NCI-H1092 treated with DMSO at 0.1 percent for 48 hours (cell line): ENCODE data around the gene ARHGAP6.

ENCODE experiments used
- DNase-seq: peaks from one replicate; lab custom pipeline; 2025; lab: John Stamatoyannopoulos, UW

The ARHGAP6 gene, protein sequence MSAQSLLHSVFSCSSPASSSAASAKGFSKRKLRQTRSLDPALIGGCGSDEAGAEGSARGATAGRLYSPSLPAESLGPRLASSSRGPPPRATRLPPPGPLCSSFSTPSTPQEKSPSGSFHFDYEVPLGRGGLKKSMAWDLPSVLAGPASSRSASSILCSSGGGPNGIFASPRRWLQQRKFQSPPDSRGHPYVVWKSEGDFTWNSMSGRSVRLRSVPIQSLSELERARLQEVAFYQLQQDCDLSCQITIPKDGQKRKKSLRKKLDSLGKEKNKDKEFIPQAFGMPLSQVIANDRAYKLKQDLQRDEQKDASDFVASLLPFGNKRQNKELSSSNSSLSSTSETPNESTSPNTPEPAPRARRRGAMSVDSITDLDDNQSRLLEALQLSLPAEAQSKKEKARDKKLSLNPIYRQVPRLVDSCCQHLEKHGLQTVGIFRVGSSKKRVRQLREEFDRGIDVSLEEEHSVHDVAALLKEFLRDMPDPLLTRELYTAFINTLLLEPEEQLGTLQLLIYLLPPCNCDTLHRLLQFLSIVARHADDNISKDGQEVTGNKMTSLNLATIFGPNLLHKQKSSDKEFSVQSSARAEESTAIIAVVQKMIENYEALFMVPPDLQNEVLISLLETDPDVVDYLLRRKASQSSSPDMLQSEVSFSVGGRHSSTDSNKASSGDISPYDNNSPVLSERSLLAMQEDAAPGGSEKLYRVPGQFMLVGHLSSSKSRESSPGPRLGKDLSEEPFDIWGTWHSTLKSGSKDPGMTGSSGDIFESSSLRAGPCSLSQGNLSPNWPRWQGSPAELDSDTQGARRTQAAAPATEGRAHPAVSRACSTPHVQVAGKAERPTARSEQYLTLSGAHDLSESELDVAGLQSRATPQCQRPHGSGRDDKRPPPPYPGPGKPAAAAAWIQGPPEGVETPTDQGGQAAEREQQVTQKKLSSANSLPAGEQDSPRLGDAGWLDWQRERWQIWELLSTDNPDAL (N-terminal part only)

DNA sequence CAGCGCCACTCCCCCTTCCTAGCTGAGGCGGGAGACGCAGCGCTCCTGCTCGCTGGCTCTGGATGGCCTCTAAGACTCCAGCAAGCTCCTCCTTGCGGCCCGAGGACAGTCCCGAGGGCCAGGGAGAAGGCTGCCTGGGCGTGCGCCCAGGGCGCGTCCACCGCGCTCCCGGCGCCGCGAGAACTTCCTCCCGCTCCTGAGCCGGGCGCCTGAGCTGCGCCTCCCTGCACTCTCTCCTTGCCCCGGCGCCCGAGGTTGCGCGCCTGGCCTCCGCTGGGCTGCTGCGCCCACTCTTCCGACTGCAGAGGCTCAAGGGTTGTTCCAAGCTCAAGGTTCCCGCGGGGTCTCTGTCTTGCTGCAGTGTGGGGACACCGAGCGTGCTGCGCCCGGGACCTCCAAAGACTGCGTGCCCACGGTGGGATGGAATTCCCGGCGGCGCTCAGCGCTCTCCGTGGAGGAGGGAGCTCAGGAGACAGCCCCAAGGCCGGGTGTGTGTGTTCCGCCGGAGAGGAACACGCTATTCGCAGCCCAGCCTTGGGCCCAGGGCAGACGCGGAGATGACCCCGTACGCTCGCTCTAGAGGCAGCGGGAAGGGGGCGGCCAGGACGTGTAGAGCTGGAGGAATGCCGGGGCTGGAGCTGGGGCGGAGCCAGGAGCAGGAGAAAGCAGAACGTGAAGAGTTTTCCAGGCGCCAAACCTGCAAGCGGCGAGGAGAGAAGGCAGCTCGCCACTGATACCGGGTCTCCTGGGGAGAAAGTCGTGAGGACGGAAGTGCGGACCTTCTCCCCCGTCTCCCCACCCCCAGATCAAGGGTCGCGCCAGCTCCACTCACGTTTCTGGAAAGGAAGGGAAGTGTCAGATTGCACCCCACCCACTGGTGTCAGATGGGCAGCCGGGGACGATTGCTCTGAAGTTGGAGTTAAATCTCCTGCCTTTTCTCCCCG, at the start of gene ARHGAP6:
Gene ARHGAP6 (minus strand): TSS at position 753 of the 944 bp plus-strand sequence. CDS start 1,092 bp downstream, outside the sequence.
- no peak for DNase-seq

DNA sequence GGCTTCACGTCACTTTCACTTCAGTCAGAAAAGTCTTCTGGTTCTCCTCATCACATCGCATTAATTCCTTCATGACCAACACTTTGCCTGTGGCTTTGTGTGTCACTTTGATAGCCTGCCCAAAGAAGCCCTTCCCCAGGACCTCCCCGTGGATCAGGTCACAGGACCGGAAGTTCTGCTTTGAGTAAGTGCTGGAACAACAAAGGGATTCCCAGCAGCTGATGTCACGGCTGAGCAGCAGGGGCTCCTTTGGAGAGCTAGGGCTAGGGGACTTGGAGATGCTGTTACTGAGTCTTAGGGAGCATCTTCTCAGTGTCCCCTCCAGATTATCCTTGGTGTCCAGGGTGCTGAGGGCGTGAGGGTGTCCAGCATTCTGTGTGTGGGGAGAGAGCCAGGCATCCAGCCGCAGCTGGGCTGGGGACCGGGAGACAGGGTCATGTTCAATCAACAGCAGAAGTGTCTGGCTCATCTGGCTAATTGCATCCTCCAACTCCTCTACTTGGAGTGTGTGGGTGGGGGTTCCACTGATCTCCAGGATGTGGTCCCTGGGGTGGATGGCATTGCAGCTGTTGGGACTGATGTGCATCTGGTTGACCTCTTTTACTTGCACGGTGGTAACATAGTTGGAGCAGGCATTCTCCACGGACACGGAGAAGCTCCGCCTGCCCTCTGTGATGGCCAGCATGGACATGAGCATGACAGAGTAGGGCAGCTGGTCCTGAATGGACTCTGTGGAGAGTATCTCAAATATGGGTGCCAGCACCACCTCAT, 39.2 kb upstream of the ARHGAP6 start:
- DNase-seq, result no peak

DNA sequence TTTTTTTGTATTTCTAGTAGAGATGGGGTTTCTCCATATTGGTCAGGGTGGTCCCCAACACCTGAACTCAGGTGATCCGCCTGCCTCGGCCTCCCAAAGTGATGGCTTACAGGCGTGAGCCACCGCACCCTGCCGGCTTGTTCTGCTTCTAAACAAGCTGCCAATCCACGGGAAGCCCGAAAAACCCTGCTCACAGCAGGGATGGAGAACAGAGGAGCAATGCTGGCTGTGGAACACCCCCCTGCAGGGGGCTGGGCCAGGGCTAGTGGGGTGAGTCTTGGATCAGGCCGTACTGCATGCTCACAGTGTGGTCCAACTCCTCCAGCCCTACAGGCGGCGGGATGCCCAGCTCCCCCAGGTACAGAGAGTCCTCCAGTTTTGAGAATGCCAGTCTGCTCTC, 38.1 kb upstream of the ARHGAP6 start:
- no peak for DNase-seq

DNA sequence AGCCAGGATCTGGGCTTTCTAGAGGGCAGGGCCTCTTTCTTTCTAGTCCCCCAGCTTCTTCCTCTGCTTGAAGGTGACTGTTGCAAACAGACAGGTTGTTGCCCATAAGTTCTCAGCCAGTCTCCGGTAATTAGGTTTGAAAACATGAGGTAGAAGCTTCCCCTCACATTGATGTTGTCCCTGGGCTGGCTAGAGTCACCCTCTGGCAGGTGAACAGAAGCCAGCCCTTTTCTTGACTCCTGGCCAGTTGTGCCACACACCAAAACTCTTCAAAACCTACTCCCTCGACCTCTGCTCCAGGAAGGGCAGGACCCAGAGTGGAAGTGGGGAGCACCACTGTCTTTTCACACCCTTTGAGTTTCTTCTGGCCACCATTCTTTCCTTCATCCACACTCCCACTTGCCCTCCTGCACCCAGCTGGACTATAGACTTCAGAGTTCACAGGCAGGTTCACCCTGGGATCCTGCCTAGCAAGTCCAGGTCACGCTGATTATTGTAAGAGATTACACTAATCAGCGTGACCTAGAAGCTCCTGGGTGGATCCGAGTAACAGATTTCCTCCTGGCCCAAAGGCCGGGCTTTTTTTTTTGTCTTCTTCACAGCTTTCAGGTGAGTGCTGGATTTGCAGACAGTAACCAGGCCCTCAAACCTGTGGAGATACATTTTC, 37.4 kb upstream of the ARHGAP6 start:
- DNase-seq, result no peak

DNA sequence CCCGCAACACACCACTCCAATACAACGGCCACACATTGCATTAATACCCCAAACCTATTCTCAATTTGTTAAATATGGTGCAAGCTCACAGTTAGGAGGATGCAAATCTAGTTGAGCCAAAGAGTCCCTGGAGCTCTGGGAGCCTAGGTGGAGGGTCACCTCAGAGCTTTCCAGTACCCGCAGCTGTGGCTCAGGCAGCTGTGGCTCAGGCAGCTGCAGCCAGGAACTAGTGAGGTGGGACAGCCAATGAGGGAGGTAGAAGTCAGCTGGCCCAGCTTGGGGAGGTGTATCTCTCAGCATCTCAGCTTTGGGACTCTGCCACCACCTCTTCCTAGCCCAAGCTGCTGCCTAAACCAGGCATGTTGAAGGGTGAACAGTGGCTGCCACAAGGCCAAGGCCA, 36.7 kb upstream of the ARHGAP6 start:
- DNase-seq, result no peak

DNA sequence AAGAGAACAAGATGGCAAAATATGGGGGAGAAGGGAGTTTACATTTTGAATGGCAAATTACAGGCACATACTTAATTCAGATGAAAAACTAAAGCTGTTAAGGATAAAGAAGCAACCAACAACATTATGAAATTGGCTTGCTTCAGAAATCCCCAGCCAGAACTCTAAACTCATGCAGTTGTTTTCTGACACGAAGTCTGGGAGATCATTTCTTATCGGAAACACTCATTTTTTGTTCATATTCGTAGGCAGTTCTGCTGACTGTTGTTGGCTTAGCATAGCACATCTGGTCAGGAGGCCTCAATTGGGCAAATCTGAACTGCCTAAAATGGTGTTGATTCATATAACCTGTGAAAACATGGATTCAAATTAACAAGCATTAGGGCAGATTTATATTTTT, 33.0 kb upstream of the ARHGAP6 start:
- no peak for DNase-seq

DNA sequence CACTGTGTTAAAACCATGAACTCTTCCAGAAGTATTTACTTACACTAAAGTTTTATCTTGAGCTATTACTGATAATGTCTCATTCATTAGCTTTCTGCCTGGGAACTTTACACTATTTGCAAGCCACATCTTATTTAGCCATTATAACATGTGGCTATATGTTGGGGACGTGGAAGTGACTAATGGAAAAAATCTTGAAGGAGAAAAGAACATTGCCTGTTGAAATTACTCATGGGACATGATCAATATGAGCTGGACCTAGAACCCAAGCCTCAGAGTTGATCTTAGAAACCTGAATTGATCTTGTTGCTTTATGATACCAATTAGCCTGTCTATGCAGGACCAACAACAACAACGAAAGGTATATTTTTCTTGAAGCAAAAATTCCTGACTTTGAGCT, 22.5 kb upstream of the ARHGAP6 start:
- no peak for DNase-seq

DNA sequence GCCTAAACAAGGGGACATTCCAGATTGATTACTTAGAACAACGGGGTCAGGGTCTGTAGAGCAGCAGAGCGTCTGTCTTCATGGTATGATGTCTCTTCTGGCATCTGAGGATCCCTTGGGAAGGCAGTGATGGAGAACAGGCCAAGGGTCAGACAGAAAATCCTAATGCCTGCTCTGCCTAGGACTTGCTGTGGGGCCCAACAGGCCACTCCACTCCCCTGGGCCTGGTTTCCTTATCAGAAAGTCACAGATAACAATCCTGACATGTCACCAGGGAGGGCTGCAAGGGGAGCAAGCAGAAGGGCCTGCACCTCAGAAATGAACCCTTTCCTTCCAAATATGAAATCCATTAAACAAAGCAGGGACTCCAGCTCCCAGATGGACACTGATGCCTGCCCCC, 21.4 kb upstream of the ARHGAP6 start:
- DNase-seq, result no peak

DNA sequence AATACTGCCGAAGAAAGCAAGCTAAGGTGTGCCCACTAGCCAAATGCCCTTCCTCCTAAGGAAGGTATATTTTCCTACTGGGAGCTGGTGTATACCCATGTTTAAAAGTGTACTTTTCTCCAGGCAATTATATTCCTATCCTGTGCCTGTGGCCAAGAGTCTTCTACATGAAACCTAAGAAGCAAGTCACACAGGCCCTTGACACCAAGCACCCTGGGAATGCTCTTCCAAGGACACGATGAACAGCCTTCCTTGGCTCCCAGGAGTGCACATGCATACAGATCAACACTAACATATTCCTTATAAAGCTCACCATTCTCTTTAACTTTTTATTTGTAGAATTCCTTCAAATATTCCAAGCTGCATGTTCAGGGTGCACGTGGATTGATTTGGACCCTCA, 17.3 kb upstream of the ARHGAP6 start:
- no peak for DNase-seq

DNA sequence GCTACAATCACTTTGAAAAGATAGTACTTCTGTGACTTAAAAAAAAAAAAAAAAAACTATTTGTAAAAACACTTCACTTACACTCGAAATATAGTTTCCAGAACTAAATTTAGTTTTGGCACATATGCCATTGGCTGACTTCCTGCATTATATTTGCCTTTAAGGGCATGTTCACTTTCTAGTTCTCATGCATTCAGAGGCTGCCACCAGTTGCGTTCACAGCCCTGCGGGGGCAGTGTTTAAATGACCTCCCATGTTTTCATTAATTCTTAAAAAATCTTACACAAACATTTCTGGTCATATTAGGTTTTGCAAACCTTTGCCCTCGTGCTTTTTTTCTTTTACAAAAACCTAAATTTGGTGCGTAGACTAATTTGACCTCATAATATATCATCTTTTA, 12.4 kb upstream of the ARHGAP6 start:
- no peak for DNase-seq

DNA sequence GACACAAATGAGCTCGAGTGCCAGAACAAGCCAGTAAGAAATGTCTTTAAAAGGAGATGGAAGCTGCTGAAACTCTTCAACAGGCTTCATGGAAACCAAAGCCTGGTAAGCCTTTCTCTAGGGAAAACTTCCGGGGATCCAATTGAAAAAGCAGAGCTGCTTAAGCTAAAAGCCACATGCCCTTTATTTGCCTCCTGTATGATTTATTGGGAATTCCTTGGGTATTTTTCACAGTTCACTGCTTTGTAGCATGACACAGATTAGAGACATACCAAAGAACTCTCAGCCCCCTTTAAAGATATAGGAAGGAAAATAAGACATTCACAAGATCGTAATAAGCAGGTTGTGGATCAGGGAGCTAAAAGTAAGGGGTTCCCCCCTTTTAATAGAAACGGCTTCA, 6.5 kb upstream of the ARHGAP6 start:
- DNase-seq, result no peak

DNA sequence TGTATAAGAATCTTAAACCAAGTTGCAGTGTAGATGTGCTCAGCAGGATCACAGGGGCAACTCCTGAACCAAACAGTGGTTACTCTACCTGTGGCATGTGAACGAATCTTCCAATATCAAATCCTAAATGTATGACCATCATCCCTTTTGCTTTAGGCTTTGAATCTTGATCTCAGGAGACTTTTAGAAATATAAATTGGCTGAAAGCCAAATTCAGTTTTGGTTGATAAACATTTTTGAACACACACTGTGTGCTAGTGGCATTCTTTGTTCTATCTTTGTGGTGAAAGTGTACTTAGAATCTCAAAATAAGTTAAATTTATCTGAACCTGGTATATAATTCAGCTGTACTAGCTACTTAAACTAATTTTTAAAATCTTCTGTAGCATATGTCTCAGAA, 4.6 kb upstream of the ARHGAP6 start:
- no peak for DNase-seq

DNA sequence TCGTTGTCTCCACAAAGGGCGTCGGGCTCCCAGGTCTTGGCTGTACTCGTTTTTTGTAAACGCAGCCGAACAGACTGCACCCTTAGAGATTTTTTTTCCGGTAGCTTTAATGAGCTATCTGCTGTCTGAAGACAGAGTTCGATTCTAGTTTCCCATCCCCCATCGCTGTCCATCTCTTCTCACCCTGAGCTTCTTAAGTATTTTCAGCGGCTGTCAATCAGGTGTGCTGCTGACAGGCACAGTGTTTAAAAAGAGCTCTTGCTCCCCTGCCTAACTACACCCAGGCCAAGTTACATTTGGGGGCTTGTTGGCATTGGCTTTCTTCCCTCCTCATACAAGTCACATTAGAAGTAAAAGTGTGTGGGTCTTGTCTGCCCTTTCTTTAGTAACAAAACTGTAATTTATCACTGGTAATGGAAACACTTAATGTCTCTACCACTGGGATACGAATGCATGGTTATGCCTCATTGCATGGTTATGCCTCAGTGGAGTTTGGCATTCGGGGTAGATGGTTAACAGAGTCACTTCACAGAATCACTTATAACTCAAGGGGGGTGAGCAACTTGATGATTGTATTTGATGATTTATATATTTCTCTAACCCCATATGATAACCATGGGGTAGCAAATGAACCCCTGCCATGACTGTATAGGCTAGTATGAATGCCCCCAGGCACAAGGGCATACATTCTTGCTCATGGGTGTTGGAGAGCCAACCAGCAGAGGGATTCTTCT, 1.4 kb upstream of the ARHGAP6 start:
- no peak for DNase-seq

DNA sequence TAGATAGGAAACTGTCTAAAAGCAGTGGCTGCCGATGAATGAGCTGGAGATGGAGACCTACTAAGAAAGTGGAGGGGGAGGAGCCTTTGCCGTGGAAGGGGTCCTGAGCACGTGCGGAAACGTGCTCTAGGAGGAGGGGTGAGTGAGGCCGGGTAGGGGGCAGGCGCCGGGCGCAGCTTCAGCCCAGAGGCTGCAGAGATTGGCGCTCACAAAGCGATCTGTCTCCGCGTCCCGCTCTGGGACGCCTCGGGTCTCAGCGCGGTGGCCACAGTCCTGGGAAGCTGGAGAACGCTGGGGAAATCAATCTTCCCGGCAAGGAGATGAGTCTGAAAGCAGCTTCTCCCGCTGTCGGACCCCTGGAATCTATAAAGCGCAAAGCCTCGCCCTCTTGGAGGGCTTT, 444 bp upstream of the ARHGAP6 start:
- no peak for DNase-seq

DNA sequence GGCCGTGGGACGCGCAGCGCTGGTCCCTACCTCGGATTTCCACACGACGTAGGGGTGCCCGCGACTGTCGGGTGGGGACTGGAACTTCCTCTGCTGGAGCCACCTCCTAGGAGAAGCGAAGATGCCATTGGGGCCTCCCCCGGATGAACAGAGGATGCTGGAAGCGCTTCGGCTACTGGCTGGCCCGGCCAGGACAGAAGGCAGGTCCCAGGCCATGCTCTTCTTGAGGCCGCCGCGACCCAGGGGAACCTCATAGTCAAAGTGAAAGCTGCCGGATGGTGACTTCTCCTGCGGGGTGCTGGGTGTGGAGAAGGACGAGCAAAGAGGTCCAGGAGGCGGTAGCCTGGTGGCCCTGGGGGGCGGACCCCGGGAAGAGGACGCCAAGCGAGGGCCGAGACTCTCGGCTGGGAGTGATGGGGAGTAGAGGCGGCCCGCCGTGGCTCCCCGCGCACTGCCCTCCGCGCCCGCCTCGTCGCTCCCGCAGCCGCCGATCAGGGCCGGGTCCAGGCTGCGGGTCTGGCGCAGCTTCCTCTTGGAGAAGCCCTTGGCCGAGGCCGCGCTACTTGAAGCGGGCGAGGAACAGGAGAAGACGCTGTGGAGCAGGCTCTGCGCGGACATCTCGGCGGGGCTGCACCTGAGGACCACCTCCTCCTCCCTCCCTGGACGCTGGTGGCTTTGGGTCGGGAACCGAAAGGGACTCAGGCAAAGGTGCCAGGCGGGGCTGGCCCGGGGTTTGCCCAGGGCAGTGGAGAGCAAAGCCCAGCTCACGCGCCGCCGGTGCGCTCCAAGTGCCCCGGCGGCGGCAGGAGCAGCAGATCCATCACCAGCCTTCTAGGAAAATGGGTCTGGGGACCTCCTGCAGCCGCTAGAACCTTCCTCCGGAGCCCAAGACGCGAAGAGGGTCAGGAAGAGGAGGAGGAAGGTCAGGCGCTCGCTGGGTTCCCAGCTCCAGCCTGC, 1.2 kb downstream of the ARHGAP6 start:
- DNase-seq, result no peak

DNA sequence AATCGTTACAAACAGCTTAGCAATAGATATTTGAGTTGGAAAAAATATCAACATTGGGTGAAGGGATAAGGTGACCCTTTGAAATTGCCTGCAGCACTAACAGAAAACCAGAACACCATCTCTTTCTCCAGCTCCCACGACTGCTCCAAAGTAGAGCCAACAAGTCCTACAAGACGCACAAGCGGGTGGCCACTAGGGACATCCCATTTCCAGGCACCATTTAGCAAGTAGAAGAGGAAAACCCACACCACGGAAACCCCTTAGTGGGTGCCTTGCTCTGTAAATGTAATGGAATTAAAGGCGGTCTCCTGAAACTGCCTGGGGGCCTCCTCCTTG, 1.9 kb downstream of the ARHGAP6 start:
- no peak for DNase-seq

DNA sequence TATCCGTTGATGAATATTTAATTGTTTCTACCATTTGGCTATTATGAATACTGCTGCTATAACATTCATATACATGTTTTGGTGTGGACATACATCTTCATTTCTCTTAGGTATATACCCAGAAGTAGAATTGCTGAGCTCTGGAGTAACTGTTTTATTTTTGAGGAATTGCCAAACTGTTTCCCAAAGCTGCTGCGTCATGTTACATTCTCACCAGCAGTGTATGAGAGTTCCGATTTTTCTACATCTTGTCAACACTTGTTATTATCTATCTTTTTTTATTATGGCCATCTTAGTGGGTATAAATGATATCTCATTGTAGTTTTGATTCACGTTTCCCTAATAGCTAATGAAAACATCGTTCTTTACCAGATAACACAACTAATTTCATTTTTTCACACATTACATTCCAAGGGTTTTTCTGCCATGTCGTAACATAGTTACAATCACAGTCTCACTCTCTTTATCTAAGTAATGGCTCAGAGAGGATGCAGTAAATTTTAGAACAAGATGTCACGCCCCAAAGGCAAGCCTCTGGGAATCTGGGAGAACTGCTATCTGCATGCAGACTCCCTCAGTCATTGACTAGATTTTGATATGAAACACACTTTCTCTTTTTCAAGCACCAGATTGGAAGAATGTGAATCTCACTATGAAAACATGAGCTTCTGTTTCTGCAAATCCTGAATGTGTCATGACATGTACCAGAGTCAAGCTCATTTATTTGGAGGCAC, 10.3 kb downstream of the ARHGAP6 start:
- DNase-seq, result no peak
